HL-60 (cell line): ENCODE results near the gene DES.

ENCODE experiments used
- CTCF ChIP-seq: IDR thresholded peaks from one replicate; pipeline ENCODE4 v1.5.1; 2011; ENCODE audit warnings: low read length, control low read depth, inconsistent platforms; ENCODE audit not compliant: insufficient read depth
- GABPA ChIP-seq: IDR thresholded peaks from 2 replicates; pipeline ENCODE4 v1.6.1; 2012; ENCODE audit warnings: low read depth
- POLR2AphosphoS5 ChIP-seq: IDR thresholded peaks from 2 replicates; pipeline ENCODE4 v1.6.1; 2012; ENCODE audit warnings: low read depth
- REST ChIP-seq: IDR thresholded peaks from 2 replicates; pipeline ENCODE4 v1.6.1; 2012; ENCODE audit warnings: low read depth; ENCODE audit not compliant: insufficient replicate concordance

- TF ChIP-seq CTCF, result no peak
- no peak for TF ChIP-seq GABPA
- no peak for TF ChIP-seq REST
- no peak for TF ChIP-seq POLR2AphosphoS5
These were observed 52.3 kb downstream of the DES start for GRCh38 chr2:219470429-219470828.
